Left lung (tissue), 10 donors: ENCODE measurements around the gene CLEC18C. TPM values are rescaled to one million over a fixed set of nuclear protein-coding genes. Genes with fewer than 3 reads are reported as not detected.
"Not testable (repeated sequence)": the region's sequence is repeated elsewhere in the genome, so short reads cannot be mapped to it uniquely, and the experiment has no call there.

Experiments
- ATAC-seq: fragments of 200-7000 bp; cut with Tn5 transposase; one replicate; pipeline ENCODE4 v1.9.1; 2020; ENCODE audit warnings: moderate library complexity
- DNase-seq, 4 donors: peaks; one replicate each; pipeline ENCODE4 v3.0.0-alpha.2; 2013 to 2020
- H3K27ac ChIP-seq, 2 donors: fragments of 200-600 bp; sonication (generic) in 1 of 2; one replicate each; pipeline versions ENCODE4 v1.5.0 to v1.8.0; 2020 to 2021
- H3K27me3 ChIP-seq, 2 donors: fragments of 200-600 bp; sonication (generic) in 1 of 2; one replicate each; pipeline versions ENCODE4 v1.5.0 to v1.8.0; 2020 to 2021
- H3K36me3 ChIP-seq, 2 donors: fragments of 200-600 bp; sonication (generic) in 1 of 2; one replicate each; pipeline versions ENCODE4 v1.5.0 to v1.8.0; 2020 to 2021
- H3K4me1 ChIP-seq, 2 donors: fragments of 200-600 bp; one replicate each; pipeline ENCODE4 v1.8.0; 2021
- H3K4me3 ChIP-seq, 2 donors: fragments of 200-600 bp; sonication (generic) in 1 of 2; one replicate each; pipeline versions ENCODE4 v1.5.0 to v1.8.0; 2020 to 2021; ENCODE audit warnings: mild to moderate bottlenecking in 1 of 2
- H3K9me3 ChIP-seq, 2 donors: fragments of 200-600 bp; sonication (generic) in 1 of 2; one replicate each; pipeline versions ENCODE4 v1.5.0 to v1.8.0; 2020 to 2021
- intact Hi-C, 2 donors: fragments of 100-400 bp; cut with DNase I; formaldehyde crosslinking; loops; one replicate each; pipeline versions ENCODE4 v1.11.2 to v1.14.2; 2022
- polyA plus RNA-seq, 6 donors: library from polyadenylated mRNA; unstranded; fragments of 120-200 nt; gene quantifications; one replicate each; pipeline ENCODE4 v1.2.1, GENCODE V29; 2013; ENCODE audit not compliant: insufficient read length in 6 of 6
- total RNA-seq, 2 donors: library from RNA; stranded (reverse); fragmentation: NEBNext Ultra II Directional; extraction: Animal tissue kit (Norgen Biotek cat#: 25700); gene quantifications; one replicate each; pipeline ENCODE4 v1.2.1, GENCODE V29; 2021
- donor health status: DM: no; HTN: yes; CAD: no.
- donor health status: DM: no; HTN: no; CAD: no.

Gene CLEC18C
- total and polyA plus RNA-seq, 8 donors = 0.13 to 0.66 (median 0.15) TPM; not detected in 3

DNA sequence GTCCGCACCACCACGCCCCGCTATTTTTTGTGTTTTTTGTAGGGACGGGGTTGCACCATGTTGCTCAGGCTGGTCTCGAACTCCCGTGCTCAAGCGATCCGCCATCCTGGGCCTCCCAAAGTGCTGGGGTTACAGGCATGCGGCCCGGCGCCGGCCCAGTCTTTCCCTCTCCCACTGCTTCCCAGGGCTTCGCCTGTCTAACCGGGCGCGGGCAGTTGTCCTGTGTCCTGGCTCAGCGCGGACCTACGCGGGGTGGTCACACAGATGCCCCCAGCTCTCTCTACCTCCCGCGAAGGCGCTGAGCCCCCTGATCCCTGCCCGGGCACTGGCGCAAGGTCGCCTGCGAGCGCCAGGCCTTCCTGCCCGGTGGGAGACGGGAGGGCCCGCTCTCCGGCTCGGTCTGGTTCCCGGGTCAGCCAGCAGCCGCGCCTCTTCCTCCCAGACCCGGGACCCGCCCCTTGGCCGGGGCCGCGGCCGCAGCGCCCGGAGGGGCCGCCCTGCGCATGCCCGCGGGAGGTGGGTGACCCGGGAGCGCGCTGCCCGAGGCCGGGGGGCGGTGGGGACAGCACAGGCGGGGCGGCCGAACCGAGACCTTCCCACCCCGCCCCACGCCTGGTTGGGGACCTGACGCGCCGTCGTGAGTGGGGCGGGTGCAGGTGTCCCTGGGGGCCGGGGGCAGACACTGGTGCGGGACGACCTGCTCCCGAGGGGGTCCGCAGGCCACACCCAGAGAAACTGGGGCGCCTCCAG, 14.4 kb downstream of the CLEC18C start:
- H3K9me3 ChIP-seq, H3K36me3 ChIP-seq, intact Hi-C loops, H3K27me3 ChIP-seq, H3K4me1 ChIP-seq: not testable (repeated sequence)
- ATAC-seq (peak; percentile 98), DNase-seq (peak in 1 of 4 donors; percentile 83)
- Histone ChIP-seq H3K4me3 (peak overlapping the region; percentile 34 to 43), H3K27ac (peak overlapping the region in 1 of 2 donors; percentile 50)

DNA sequence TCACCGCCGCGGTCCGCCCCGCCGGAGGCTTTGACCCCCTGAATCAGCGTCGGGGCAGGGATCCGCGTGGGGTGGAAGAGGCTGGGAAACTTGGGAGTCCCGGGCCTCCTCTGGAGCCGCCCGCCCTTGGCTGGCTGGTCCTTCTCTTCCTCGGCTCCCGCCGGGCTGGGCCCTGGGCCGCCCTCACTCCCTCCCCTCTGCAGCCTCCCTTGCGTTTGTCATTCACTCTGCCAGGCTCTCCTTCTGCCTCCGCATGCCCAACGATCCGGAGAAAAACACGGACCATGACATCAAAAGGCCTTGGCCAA, 15.0 kb downstream of the CLEC18C start:
- peak; percentile 84 for ATAC-seq
- intact Hi-C loops, DNase-seq, H3K9me3 ChIP-seq, H3K4me1 ChIP-seq, H3K36me3 ChIP-seq, H3K27me3 ChIP-seq: not testable (repeated sequence)
- Histone ChIP-seq H3K27ac (peak overlapping the region in 1 of 2 donors; percentile 50), H3K4me3 (peak overlapping the region; percentile 34 to 43)

DNA sequence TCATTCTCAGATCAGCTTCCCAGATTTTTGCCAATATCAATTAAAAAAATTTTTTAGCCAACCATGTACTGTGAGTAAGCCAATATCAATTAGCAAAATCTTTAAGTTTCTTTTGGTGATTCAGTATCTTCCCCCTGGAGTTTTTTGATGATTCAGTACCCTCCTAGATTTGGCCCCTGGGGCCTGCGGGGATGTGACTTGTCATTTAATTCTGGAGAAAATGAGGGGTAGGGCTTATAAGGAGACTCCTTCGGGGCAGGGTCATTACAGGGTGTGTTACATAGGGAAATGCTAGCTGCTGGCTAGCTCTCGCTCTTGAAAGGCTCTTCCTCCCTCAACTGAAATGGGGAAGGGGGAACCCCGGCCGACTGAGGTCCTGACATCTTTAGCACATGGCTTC, 17.0 kb downstream of the CLEC18C start:
- H3K27me3 ChIP-seq, H3K4me3 ChIP-seq, intact Hi-C loops, H3K27ac ChIP-seq, H3K9me3 ChIP-seq, H3K36me3 ChIP-seq, H3K4me1 ChIP-seq, DNase-seq, ATAC-seq: not testable (repeated sequence)

DNA sequence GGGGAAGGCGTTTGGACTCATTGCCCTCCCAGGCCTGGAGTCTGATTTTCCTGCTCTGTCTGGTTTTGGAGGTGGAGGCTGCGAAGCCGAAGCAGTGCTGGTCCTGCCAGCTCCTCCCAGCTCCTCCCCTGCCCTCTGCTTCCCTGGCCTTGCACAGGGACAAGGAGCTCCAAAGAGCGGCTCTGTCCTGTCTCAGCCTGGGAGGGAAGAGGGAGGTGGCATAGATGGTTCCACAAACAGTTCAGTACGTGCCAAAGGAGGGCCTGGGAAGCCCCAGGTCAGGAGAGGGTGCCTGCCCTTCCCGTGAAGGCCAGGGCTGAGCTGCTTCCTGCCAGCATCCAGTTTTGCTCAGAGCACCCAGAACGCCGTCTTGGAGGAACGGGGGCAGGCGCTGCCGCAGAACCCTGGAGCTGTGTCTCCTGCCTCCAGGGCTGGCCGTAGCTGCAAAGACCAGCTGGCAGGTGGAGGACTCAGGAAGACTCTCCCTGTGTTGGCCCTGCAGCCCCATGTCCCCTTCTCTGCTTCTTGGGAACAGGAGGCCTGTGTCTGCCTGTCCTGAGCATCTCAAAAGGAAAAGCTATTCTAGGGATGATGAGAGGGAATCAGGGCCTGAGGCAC, 23.2 kb downstream of the CLEC18C start:
- H3K4me1 ChIP-seq, intact Hi-C loops, DNase-seq, H3K4me3 ChIP-seq, H3K9me3 ChIP-seq, H3K27ac ChIP-seq, H3K36me3 ChIP-seq, H3K27me3 ChIP-seq: not testable (repeated sequence)
- ATAC-seq = peak; percentile 91

DNA sequence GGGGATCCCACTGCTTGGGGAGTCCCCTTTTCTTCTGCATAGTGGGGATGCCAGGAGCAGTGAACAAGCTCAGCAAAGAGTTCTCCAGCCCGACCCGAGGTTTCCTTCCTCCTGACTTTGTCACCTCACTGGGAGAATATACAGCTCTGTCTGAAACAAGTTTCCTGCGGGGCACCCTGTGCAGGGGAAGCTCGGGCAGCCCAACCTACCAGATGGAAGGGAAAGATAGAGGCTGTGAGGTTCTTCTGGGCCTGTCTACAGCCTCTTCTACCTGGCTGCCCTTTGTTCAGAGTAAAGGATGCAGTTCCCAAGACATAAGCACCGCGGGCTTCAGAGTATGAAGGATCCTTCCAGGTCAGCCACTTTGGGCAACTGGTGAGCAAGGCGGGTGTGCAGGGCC, 24.0 kb downstream of the CLEC18C start:
- H3K9me3 ChIP-seq, H3K27me3 ChIP-seq, H3K4me1 ChIP-seq, intact Hi-C loops, ATAC-seq, H3K4me3 ChIP-seq, H3K27ac ChIP-seq, H3K36me3 ChIP-seq, DNase-seq: not testable (repeated sequence)

DNA sequence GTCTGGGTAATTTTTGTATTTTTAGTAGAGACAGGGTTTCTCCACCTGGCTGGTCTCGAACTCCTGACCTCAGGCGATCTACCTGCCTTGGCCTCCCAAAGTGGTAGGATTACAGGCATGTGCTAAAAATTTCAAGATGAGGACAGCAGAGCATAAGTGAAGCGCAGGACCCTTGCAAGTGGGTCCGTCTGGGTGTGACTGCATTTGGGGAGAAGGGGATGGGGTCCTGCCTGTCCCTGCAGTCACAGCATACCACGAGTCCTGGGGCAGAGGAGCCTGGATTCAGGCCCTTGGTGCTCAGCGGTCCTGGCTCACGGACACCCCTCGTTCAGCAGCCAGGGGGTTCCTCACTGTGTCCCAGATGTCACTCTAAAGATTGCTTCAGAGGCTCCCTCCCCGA, 24.6 kb downstream of the CLEC18C start:
- DNase-seq, H3K27me3 ChIP-seq, H3K36me3 ChIP-seq, intact Hi-C loops, H3K27ac ChIP-seq, H3K9me3 ChIP-seq, ATAC-seq, H3K4me3 ChIP-seq, H3K4me1 ChIP-seq: not testable (repeated sequence)

DNA sequence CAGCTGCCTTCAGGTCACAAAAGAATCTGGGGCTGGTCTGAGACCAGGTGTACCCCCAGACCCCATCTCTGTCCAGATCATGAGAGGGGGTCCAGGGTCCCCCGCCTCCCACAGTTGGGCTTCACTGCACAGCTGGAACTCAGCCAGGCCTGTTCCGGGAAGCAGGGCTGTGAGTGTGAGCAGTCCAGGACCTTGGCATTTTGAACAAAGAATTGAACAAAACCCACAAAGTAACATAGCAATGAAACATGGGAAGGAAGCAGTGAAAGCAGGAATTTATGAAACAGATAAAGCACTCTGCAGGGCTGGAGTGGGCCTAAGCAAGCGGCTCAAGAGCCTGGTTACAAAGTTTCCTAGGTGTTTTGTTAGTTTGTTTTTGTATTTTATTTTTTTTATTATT, 25.1 kb downstream of the CLEC18C start:
- intact Hi-C loops, H3K9me3 ChIP-seq, H3K4me3 ChIP-seq, H3K36me3 ChIP-seq, ATAC-seq, H3K27me3 ChIP-seq, H3K27ac ChIP-seq, H3K4me1 ChIP-seq, DNase-seq: not testable (repeated sequence)

DNA sequence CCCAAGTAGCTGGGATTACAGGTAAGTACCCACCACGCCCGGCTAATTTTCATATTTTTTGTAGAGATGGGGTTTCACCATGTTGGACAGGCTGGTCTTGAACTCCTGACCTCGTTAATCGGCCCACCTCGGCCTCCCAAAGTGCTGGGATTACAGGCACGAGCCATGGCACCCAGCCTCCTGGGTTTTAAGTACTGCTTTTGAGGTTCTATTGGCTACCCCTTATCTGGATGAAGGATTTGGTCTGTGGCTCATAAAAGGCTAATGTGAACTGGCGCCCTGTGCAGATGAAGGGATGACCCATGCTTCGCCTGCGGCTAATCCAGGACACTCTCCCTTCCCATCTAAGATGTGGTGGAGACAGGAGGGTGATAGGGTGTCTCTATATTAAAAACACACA, 25.6 kb downstream of the CLEC18C start:
- DNase-seq = not testable (repeated sequence)

DNA sequence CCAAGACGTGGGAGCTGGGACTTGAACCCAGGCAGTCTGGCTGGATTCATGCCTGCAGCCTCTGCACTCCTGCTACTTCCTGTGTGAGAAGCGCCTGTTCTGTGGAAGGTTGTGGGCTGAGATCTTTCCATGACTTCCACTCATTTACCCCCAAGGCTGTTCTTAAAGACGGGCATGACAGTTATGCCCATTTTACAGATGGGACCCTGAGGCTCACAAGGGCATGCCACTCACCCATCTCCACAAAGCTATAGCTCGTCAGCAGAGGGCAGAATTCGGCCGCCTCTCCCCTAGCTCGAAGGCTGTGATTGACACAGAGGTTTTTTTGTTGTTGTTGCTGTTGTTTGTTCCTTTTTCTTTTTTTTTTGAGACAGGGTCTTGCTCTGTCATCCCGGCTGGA, 26.5 kb downstream of the CLEC18C start:
- H3K27ac ChIP-seq, H3K36me3 ChIP-seq, H3K4me3 ChIP-seq, H3K27me3 ChIP-seq, H3K9me3 ChIP-seq, DNase-seq, ATAC-seq, H3K4me1 ChIP-seq, intact Hi-C loops: not testable (repeated sequence)

More for the DNA sequence above, 25.6 kb downstream of the CLEC18C start:
- H3K4me1 ChIP-seq, intact Hi-C loops, H3K4me3 ChIP-seq, H3K9me3 ChIP-seq, H3K27me3 ChIP-seq, ATAC-seq, H3K27ac ChIP-seq, H3K36me3 ChIP-seq: not testable (repeated sequence)

DNA sequence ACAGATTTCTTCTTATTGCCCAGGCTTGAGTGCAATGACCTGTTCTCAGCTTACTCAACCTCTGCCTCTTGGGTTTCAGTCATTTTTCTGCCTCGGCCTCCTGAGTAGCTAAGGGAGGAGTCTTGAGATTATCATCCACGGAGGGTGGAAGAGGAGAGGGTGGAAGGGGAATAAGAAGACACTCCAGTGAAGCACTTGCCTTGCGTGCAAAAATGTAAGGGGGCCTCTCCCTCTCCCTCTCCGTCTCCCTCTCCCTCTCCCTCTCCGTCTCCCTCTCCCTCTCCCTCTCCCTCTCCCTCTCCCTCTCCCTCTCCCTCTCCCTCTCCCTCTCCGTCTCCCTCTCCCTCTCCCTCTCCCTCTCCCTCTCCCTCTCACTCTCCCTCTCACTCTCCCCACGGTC, 29.9 kb downstream of the CLEC18C start:
- H3K27me3 ChIP-seq, DNase-seq, ATAC-seq, H3K36me3 ChIP-seq, H3K9me3 ChIP-seq, intact Hi-C loops, H3K4me1 ChIP-seq, H3K4me3 ChIP-seq, H3K27ac ChIP-seq: not testable (repeated sequence)

DNA sequence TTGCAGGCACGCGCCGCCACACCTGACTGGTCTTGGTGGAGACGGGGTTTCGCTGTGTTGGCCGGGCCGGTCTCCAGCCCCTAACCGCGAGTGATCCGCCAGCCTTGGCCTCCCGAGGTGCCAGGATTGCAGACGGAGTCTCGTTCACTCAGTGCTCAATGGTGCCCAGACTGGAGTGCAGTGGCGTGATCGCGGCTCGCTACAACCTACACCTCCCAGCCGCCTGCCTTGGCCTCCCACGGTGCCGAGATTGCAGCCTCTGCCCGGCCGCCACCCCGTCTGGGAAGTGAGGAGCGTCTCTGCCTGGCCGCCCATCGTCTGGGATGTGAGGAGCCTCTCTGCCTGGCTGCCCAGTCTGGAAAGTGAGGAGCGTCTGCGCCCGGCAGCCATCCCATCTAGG, 30.4 kb downstream of the CLEC18C start:
- DNase-seq, intact Hi-C loops, H3K36me3 ChIP-seq, H3K9me3 ChIP-seq, H3K27me3 ChIP-seq, ATAC-seq, H3K27ac ChIP-seq, H3K4me3 ChIP-seq, H3K4me1 ChIP-seq: not testable (repeated sequence)

DNA sequence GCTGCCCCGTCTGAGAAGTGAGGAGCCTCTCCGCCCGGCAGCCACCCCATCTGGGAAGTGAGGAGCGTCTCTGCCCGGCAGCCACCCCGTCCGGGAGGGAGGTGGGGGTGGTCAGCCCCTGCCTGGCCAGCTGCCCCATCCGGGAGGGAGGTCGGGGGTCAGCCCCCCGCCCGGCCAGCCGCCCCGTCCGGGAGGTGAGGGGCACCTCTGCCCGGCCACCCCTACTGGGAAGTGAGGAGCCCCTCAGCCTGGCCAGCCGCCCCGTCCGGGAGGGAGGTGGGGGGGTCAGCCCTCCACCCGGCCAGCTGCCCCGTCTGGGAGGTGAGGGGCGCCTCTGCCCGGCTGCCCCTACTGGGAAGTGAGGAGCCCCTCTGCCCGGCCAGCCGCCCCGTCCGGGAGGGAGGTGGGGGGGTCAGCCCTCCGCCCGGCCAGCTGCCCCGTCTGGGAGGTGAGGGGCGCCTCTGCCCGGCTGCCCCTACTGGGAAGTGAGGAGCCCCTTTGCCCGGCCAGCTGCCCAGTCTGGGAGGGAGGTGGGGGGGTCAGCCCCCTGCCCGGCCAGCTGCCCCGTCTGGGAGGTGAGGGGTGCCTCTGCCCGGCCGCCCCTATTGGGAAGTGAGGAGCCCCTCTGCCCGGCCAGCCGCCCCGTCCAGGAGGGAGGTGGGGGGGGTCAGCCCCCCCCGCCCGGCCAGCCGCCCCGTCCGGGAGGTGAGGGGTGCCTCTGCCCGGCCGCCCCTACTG, 31.2 kb downstream of the CLEC18C start:
- H3K4me1 ChIP-seq, H3K9me3 ChIP-seq, ATAC-seq, H3K4me3 ChIP-seq, H3K36me3 ChIP-seq, DNase-seq, H3K27ac ChIP-seq, H3K27me3 ChIP-seq, intact Hi-C loops: not testable (repeated sequence)

DNA sequence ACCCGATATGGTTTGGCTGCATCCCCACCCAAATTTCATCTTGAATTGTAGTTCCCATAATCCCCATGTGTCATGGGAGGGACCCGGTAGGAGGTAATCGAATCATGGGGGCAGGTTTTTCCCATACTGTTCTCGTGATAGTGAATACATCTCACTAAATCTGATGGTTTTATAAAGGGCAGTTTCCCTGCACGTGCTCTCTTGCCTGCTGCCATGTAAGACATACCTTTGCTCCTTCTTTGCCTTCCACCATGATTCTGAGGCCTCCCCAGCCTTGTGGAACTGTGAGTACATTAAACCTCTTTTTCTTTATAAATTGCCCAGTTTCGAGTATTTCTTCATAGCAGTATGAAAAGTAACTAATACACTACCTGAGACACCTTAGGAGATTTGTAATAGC, 32.8 kb downstream of the CLEC18C start:
- H3K27me3 ChIP-seq, intact Hi-C loops, H3K36me3 ChIP-seq, H3K9me3 ChIP-seq, DNase-seq, H3K4me1 ChIP-seq, H3K27ac ChIP-seq, H3K4me3 ChIP-seq, ATAC-seq: not testable (repeated sequence)
